ENCODE measurements around the gene FKBP5.

- no peak for TF ChIP-seq CTCF (IDR thresholded peaks at IDR 0.05)
- no peak for TF ChIP-seq POLR2A (IDR thresholded peaks at IDR 0.05)
Measured at GRCh38 chr6:35599761-35600658, 88.7 kb downstream of the FKBP5 start.
